GM23338 (cell line): ENCODE measurements around the gene KCNN3.

Source experiments
- CTCF ChIP-seq, 2 experiments: fragments of 200-600 bp in 1 of 2; sonication (generic) in 1 of 2; conservative IDR thresholded peaks; 2 replicates each; pipeline versions ENCODE4 v1.5.1 to v1.6.1; 2016 to 2017; ENCODE audit warnings: antibody characterized with exemption in 2 of 2, low read depth in 2 of 2, mild to moderate bottlenecking in 2 of 2, moderate library complexity in 1 of 2
- EZH2 ChIP-seq: fragments of 200-600 bp; sonication (generic); IDR thresholded peaks from one replicate; pipeline ENCODE4 v1.8.0; 2017; ENCODE audit warnings: antibody characterized with exemption, mild to moderate bottlenecking, low read depth; ENCODE audit not compliant: unreplicated experiment
- EZH2phosphoT487 ChIP-seq: fragments of 200-600 bp; sonication (generic); IDR thresholded peaks from one replicate; pipeline ENCODE4 v1.8.1; 2018; ENCODE audit warnings: antibody characterized with exemption; ENCODE audit not compliant: unreplicated experiment
- NANOG ChIP-seq: IDR thresholded peaks from 2 replicates; pipeline ENCODE4 v1.6.1; 2016; ENCODE audit warnings: antibody characterized with exemption, borderline replicate concordance
- POLR2AphosphoS5 ChIP-seq: IDR thresholded peaks from 2 replicates; pipeline ENCODE4 v1.6.1; 2016; ENCODE audit warnings: antibody characterized with exemption, low read depth
- REST ChIP-seq: IDR thresholded peaks from one replicate; pipeline ENCODE4 v1.6.1; 2018; ENCODE audit warnings: antibody characterized with exemption; ENCODE audit not compliant: unreplicated experiment
- ZNF331 ChIP-seq: fragments of 250-450 bp; sonication (Bioruptor Pico); IDR thresholded peaks from 2 replicates; pipeline ENCODE4 v1.5.0; 2020; ENCODE audit warnings: low read depth, mild to moderate bottlenecking, moderate library complexity

GRCh38 chr1:154820646-154821045 is 49.4 kb downstream of the KCNN3 start:
- TF ChIP-seq CTCF (conservative IDR thresholded peaks at IDR 0.05; ENCODE audit: low read depth in 2 of 2) (no peak), EZH2 (no peak), NANOG (no peak), POLR2AphosphoS5 (no peak), REST (no peak), ZNF331 (CRISPR knock-in tag) (no peak), EZH2phosphoT487 (no peak)
